ENCODE data around the gene FLVCR2. TPM values are rescaled to one million over a fixed set of nuclear protein-coding genes. Genes with fewer than 3 reads are reported as not detected.
A peak's percentile ranks its signal among the peaks of the same experiment; 100 is the strongest.

The FLVCR2 gene
- total and polyA plus RNA-seq, 12 donors: 0.95 to 11.3 (median 2.9) TPM

- no peaks in the 10 kb centered on the region for H3K9me3 ChIP-seq
- WGBS, 2 donors: 0 to 1% methylated on average over 16 of the region's 16 CpGs
- TF ChIP-seq, protein P1, sequence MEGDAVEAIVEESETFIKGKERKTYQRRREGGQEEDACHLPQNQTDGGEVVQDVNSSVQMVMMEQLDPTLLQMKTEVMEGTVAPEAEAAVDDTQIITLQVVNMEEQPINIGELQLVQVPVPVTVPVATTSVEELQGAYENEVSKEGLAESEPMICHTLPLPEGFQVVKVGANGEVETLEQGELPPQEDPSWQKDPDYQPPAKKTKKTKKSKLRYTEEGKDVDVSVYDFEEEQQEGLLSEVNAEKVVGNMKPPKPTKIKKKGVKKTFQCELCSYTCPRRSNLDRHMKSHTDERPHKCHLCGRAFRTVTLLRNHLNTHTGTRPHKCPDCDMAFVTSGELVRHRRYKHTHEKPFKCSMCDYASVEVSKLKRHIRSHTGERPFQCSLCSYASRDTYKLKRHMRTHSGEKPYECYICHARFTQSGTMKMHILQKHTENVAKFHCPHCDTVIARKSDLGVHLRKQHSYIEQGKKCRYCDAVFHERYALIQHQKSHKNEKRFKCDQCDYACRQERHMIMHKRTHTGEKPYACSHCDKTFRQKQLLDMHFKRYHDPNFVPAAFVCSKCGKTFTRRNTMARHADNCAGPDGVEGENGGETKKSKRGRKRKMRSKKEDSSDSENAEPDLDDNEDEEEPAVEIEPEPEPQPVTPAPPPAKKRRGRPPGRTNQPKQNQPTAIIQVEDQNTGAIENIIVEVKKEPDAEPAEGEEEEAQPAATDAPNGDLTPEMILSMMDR (IDR thresholded peaks at IDR 0.05): peak; percentile 61 to 88 (median 82)
- peak overlapping the region; percentile 43 to 78 (median 62) for H3K4me3 ChIP-seq
- H3K36me3 ChIP-seq: no peaks in the 10 kb centered on the region
- intact Hi-C loops (cut with DNase I): loop anchor here in 9 of 10 donors (1.0 to 10.0 kb wide), 5 partner anchors 75 to 397 kb away; no protein-coding TSS in a partner anchor
- H3K27me3 ChIP-seq: no peaks in the 10 kb centered on the region
- H3K27ac ChIP-seq: peak overlapping the region in 9 of 10 donors; percentile 40 to 84 (median 78)
- DNase-seq: peak; percentile 81 to 89
- peaks cover 8 to 30% (median 20%) of the 10 kb centered on the region in 9 donors for H3K4me1 ChIP-seq
- ATAC-seq: peak; percentile 81 to 95 (median 89)
Observed at GRCh38 chr14:75577729-75578101, 705 bp upstream of the FLVCR2 start.

DNA sequence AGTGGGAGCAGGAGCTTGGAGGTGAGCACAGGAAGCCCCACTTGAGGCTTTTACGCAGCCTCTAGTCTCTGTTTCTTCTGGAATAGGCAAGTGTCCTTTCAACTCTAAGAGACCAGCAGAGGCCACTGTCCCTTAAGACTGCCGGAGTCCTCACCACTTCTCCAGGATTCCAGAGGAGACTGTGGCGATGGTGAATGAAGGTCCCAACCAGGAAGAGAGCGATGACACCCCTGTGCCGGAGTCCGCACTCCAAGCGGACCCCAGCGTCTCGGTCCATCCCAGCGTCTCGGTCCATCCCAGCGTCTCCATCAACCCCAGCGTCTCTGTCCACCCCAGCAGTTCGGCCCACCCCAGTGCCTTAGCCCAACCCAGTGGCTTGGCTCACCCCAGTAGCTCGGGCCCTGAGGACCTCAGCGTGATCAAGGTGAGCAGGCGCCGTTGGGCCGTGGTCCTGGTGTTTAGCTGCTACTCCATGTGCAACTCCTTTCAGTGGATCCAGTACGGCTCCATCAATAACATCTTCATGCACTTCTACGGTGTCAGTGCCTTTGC is 442 bp downstream of the FLVCR2 start:
- ATAC-seq: peak; percentile 48 to 70 (median 58)

GRCh38 chr14:75579338-75579864 is 981 bp downstream of the FLVCR2 start:
- H3K9me3 ChIP-seq: no peaks in the 10 kb centered on the region
- intact Hi-C loops (cut with DNase I): loop anchor here in 4 of 10 donors (1.0 to 10.0 kb wide), 4 partner anchors 73 to 395 kb away; no protein-coding TSS in a partner anchor
- peak overlapping the region in 5 of 10 donors; percentile 59 to 83 (median 78) for H3K27ac ChIP-seq
- peak overlapping the region; percentile 43 to 78 (median 62) for H3K4me3 ChIP-seq
- TF ChIP-seq, protein P1 (IDR thresholded peaks at IDR 0.05): no peak
- DNase-seq: no peak
- H3K4me1 ChIP-seq: peaks cover 8 to 30% (median 20%) of the 10 kb centered on the region in 9 donors
- 67 to 69% methylated on average over 13 of the region's 13 CpGs for WGBS, 2 donors
- H3K36me3 ChIP-seq: no peaks in the 10 kb centered on the region
- no peaks in the 10 kb centered on the region for H3K27me3 ChIP-seq
- peak in 5 of 8 donors; percentile 6 to 30 (median 18) for ATAC-seq

More for the DNA sequence above, 442 bp downstream of the FLVCR2 start:
- Histone ChIP-seq H3K36me3 (no peaks in the 10 kb centered on the region), H3K9me3 (no peaks in the 10 kb centered on the region), H3K4me1 (peaks cover 8 to 30% (median 20%) of the 10 kb centered on the region in 9 donors), H3K27ac (peak overlapping the region in 9 of 10 donors; percentile 22 to 84 (median 78)), H3K4me3 (peak overlapping the region; percentile 43 to 78 (median 62)), H3K27me3 (no peaks in the 10 kb centered on the region)
- DNase-seq: peak; percentile 17 to 30
- TF ChIP-seq, protein P1 (IDR thresholded peaks at IDR 0.05): peak in 6 of 9 donors; percentile 15 to 53 (median 42)
- intact Hi-C loops (cut with DNase I): loop anchor here in 6 of 10 donors (1.0 to 10.0 kb wide), 4 partner anchors 73 to 396 kb away; no protein-coding TSS in a partner anchor
- 33 to 34% methylated on average over 21 of the region's 21 CpGs for WGBS, 2 donors

DNA sequence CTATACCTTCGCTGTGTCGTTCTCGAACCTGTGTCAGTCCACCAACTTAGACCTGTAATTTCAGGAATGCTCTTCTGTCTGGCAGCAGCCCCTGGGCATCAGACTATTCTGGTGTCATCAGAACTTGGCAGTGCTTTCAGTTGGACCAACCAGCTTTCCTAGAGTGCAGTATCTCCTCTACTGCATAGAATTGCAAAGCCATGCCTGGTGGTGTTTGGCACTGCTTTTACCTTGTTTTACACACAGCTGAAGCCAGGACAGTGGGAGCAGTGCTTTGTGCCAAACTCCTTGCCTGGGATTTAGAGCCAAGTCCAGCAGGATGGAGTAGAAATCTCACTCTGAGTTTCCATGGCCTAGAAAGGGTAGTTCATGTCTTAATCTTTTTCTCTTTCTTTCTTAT is 1.5 kb downstream of the FLVCR2 start:
- 37 to 53% methylated on average over 3 of the region's 3 CpGs for WGBS, 2 donors
- intact Hi-C loops (cut with DNase I): loop anchor here in 4 of 10 donors (1.0 to 10.0 kb wide), 4 partner anchors 72 to 395 kb away; no protein-coding TSS in a partner anchor
- Histone ChIP-seq H3K27me3 (no peaks in the 10 kb centered on the region), H3K9me3 (no peaks in the 10 kb centered on the region), H3K36me3 (no peaks in the 10 kb centered on the region), H3K4me3 (peak overlapping the region in 8 of 10 donors; percentile 10 to 78 (median 67)), H3K27ac (peak overlapping the region in 3 of 10 donors; percentile 77 to 83 (median 82)), H3K4me1 (peaks cover 8 to 30% (median 20%) of the 10 kb centered on the region in 9 donors)
- TF ChIP-seq, protein P1 (IDR thresholded peaks at IDR 0.05): no peak
- ATAC-seq: peak in 4 of 8 donors; percentile 11 to 69 (median 46)
- peak in 1 of 2 donors; percentile 29 for DNase-seq
